HEK293T (cell line): ENCODE results near the gene ALG8.

Source experiments
- ARNT ChIP-seq: fragments of 450-650 bp; IDR thresholded peaks from 2 replicates; pipeline ENCODE4 v1.6.1; 2017; ENCODE audit warnings: mild to moderate bottlenecking
- SP1 ChIP-seq: fragments of 450-650 bp; IDR thresholded peaks from 2 replicates; pipeline ENCODE4 v1.6.1; 2017
- TARDBP ChIP-seq: fragments of 450-650 bp; IDR thresholded peaks from 2 replicates; pipeline ENCODE4 v1.6.1; 2016

DNA sequence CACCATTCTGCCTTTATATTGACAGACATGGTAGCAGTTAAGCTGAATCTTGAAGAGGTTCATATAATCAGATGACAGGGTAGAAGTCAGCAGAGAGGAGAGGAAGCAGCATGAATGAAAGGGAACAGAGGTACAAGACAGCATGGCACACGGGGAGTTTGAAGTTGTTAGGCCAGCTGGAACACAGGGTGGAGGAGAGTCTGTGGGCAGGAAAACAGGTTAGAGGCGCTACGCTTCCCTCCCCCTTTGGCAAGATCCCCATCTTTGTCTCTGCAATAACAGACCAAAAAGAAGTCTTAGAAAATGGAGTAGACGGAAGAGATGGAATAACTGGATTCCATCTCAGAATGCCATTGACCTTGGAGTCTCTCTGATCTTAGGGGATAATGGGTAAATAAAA, 39.8 kb downstream of the ALG8 start:
- TF ChIP-seq ARNT (no peak), TARDBP (no peak), SP1 (no peak)
